OCI-LY3 (cell line): Measurements from ENCODE around the gene TPX2.

Experiments used
- EZH2phosphoT487 ChIP-seq: fragments of 200-600 bp; shearing (Covaris generic); IDR thresholded peaks from 2 replicates; pipeline ENCODE4 v1.6.1; 2018; ENCODE audit warnings: antibody characterized with exemption, mixed run types, low read depth
- TF ChIP-seq, protein P1 (sequence below): fragments of 200-600, 300-600 bp; sonication (generic); IDR thresholded peaks from 2 replicates; pipeline ENCODE4 v1.5.1; 2014; ENCODE audit warnings: antibody characterized with exemption, low read length, low read depth

- TF ChIP-seq, protein P1, sequence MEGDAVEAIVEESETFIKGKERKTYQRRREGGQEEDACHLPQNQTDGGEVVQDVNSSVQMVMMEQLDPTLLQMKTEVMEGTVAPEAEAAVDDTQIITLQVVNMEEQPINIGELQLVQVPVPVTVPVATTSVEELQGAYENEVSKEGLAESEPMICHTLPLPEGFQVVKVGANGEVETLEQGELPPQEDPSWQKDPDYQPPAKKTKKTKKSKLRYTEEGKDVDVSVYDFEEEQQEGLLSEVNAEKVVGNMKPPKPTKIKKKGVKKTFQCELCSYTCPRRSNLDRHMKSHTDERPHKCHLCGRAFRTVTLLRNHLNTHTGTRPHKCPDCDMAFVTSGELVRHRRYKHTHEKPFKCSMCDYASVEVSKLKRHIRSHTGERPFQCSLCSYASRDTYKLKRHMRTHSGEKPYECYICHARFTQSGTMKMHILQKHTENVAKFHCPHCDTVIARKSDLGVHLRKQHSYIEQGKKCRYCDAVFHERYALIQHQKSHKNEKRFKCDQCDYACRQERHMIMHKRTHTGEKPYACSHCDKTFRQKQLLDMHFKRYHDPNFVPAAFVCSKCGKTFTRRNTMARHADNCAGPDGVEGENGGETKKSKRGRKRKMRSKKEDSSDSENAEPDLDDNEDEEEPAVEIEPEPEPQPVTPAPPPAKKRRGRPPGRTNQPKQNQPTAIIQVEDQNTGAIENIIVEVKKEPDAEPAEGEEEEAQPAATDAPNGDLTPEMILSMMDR = no peak
- TF ChIP-seq EZH2phosphoT487 = no peak
Measured at GRCh38 chr20:31811796-31812728, 73.0 kb downstream of the TPX2 start.
